KBM-7 (cell line): ENCODE data around the gene LEP.
"Not testable (repeated sequence)": the region's sequence is repeated elsewhere in the genome, so short reads cannot be mapped to it uniquely, and the experiment has no call there.

Experiments used
- DNase-seq: peaks from one replicate; pipeline ENCODE4 v3.0.0-alpha.2; 2015
- in situ Hi-C: fragments of 300-500 bp; cut with MboI; formaldehyde crosslinking; loops from 2 replicates; pipeline ENCODE4 v1.14.3; 2020; ENCODE audit warnings: low sequenced_read_pairs, low pct_unique_long_range_greater_than_20kb, mixed read lengths

The LEP gene

GRCh38 chr7:128265156-128265905 is 24.3 kb downstream of the LEP start:
- in situ Hi-C loops: no loop called here
- no peak for DNase-seq

GRCh38 chr7:128265906-128266300 is 24.8 kb downstream of the LEP start:
- in situ Hi-C loops: no loop called here
- no peak for DNase-seq

GRCh38 chr7:128266529-128266882 is 25.4 kb downstream of the LEP start:
- no peak for DNase-seq
- in situ Hi-C loops: no loop called here

GRCh38 chr7:128266883-128267594 is 26.0 kb downstream of the LEP start:
- DNase-seq: no peak
- in situ Hi-C loops: no loop called here

GRCh38 chr7:128267595-128267924 is 26.5 kb downstream of the LEP start:
- in situ Hi-C loops: no loop called here
- no peak for DNase-seq

- DNase-seq: no peak
- in situ Hi-C loops: no loop called here
Observed at GRCh38 chr7:128268233-128268632, 27.2 kb downstream of the LEP start.

GRCh38 chr7:128270826-128271272 is 29.8 kb downstream of the LEP start:
- no peak for DNase-seq
- in situ Hi-C loops: no loop called here

GRCh38 chr7:128271471-128271941 is 30.4 kb downstream of the LEP start:
- no peak for DNase-seq
- in situ Hi-C loops: no loop called here

- no peak for DNase-seq
- in situ Hi-C loops: no loop called here
Observed at GRCh38 chr7:128271942-128272481, 30.9 kb downstream of the LEP start.

GRCh38 chr7:128274246-128274883 is 33.3 kb downstream of the LEP start:
- in situ Hi-C loops: no loop called here
- no peak for DNase-seq

GRCh38 chr7:128274884-128275603 is 34.0 kb downstream of the LEP start:
- in situ Hi-C loops: no loop called here

GRCh38 chr7:128275681-128276080 is 34.6 kb downstream of the LEP start:
- in situ Hi-C loops: no loop called here
- no peak for DNase-seq

More at GRCh38 chr7:128274884-128275603, 34.0 kb downstream of the LEP start:
- no peak for DNase-seq

- in situ Hi-C loops: no loop called here
- no peak for DNase-seq
Observed at GRCh38 chr7:128278366-128278765, 37.3 kb downstream of the LEP start.

GRCh38 chr7:128279124-128279713 is 38.1 kb downstream of the LEP start:
- no peak for DNase-seq
- in situ Hi-C loops: no loop called here

- in situ Hi-C loops, DNase-seq: not testable (repeated sequence)
Observed at GRCh38 chr7:128280451-128280850, 39.4 kb downstream of the LEP start.

- in situ Hi-C loops: no loop called here
- DNase-seq: no peak
Observed at GRCh38 chr7:128281605-128282380, 40.7 kb downstream of the LEP start.

GRCh38 chr7:128284102-128284501 is 43.0 kb downstream of the LEP start:
- in situ Hi-C loops: no loop called here
- no peak for DNase-seq

GRCh38 chr7:128287556-128287955 is 46.5 kb downstream of the LEP start:
- no peak for DNase-seq
- in situ Hi-C loops: no loop called here
